K562 (cell line): ENCODE results near the gene OBSCN. TPM values are rescaled to one million over a fixed set of nuclear protein-coding genes. Genes with fewer than 3 reads are reported as not detected.

Source experiments
- AFF1 ChIP-seq, 2 experiments: fragments of 450-650 bp; IDR thresholded peaks; 2 replicates each; pipeline ENCODE4 v1.6.1; 2018; ENCODE audit warnings: mild to moderate bottlenecking in 2 of 2, low read depth in 1 of 2; ENCODE audit not compliant: partially characterized antibody in 2 of 2
- ATF6 ChIP-seq: sonication (generic); formaldehyde crosslinking; IDR thresholded peaks from 2 replicates; pipeline ENCODE4 v1.4.0; 2020; ENCODE audit warnings: mild to moderate bottlenecking, missing genetic modification reagents
- CREB1 ChIP-seq, 2 experiments: sonication (generic) in 1 of 2; formaldehyde crosslinking in 1 of 2; IDR thresholded peaks; 2 replicates each; pipeline versions ENCODE4 v1.6.1 to v1.8.0; 2012 to 2022; ENCODE audit warnings: inconsistent platforms in 1 of 2, mild to moderate bottlenecking in 1 of 2, missing genetic modification reagents in 1 of 2, moderate library complexity in 1 of 2
- GMEB1 ChIP-seq: fragments of 250-450 bp; sonication (Bioruptor Pico); IDR thresholded peaks from 2 replicates; pipeline ENCODE4 v1.4.0; 2020; ENCODE audit warnings: mild to moderate bottlenecking
- IRF9 ChIP-seq: fragments of 450-650 bp; IDR thresholded peaks from 2 replicates; pipeline ENCODE4 v1.6.1; 2016; ENCODE audit warnings: missing biosample characterization, missing genetic modification characterization
- KHSRP ChIP-seq: fragments of 450-650 bp; IDR thresholded peaks from 2 replicates; pipeline ENCODE4 v1.6.1; 2017
- MYC ChIP-seq, 2 experiments: fragments of 250-450 bp in 1 of 2; sonication (Bioruptor Pico) in 1 of 2; IDR thresholded peaks; 2 replicates each; pipeline versions ENCODE4 v1.5.1 to v1.6.1; 2012 to 2021; ENCODE audit warnings: low read depth in 2 of 2, borderline replicate concordance in 1 of 2, improper control_type of control experiment in 1 of 2, low read length in 1 of 2, mild to moderate bottlenecking in 1 of 2, moderate library complexity in 1 of 2
- PKNOX1 ChIP-seq: fragments of 450-650 bp; IDR thresholded peaks from 2 replicates; pipeline ENCODE4 v1.6.1; 2016
- POU5F1 ChIP-seq: fragments of 150-350 bp; IDR thresholded peaks from 2 replicates; pipeline ENCODE4 v1.6.1; 2014; ENCODE audit warnings: borderline replicate concordance, low read length, low read depth, mild to moderate bottlenecking; ENCODE audit not compliant: partially characterized antibody
- SAFB2 ChIP-seq: fragments of 200-400 bp; formaldehyde crosslinking; IDR thresholded peaks from 2 replicates; pipeline ENCODE4 v1.6.1; 2018; ENCODE audit warnings: borderline replicate concordance, low read length, low read depth, moderate library complexity; ENCODE audit not compliant: severe bottlenecking
- TBL1XR1 ChIP-seq, 2 experiments: IDR thresholded peaks; 2 replicates each; pipeline ENCODE4 v1.6.1; 2012; ENCODE audit warnings: improper control_type of control experiment in 2 of 2, low read length in 2 of 2, mild to moderate bottlenecking in 1 of 2
- TCF7 ChIP-seq: sonication (generic); IDR thresholded peaks from 2 replicates; pipeline ENCODE4 v1.6.1; 2016; ENCODE audit warnings: antibody characterized with exemption, borderline replicate concordance
- ZNF143 ChIP-seq: sonication (generic); formaldehyde crosslinking; IDR thresholded peaks from 2 replicates; pipeline ENCODE4 v1.9.0; 2022; ENCODE audit warnings: mild to moderate bottlenecking, missing genetic modification reagents
- ZNF311 ChIP-seq: fragments of 250-450 bp; sonication (Bioruptor Pico); IDR thresholded peaks from 2 replicates; pipeline ENCODE4 v1.4.0; 2020; ENCODE audit warnings: mild to moderate bottlenecking, moderate library complexity
- polyA plus RNA-seq, 8 experiments: library from polyadenylated mRNA; depleted of rRNA in 4 of 8; stranded (reverse) in 5 of 8; unstranded in 3 of 8; fragments of >200 nt; fragmentation: Nextera tagmentation in 2 of 8; fragmentation: Illumina TruSeq in 1 of 8; extraction: Ambion mirVana in 2 of 8; extraction: Trizol in 1 of 8; gene quantifications; 2 replicates each; pipeline versions ENCODE4 v1.2.1 to v1.2.3, GENCODE V29; 2011 to 2014; ENCODE audit warnings: inconsistent platforms in 1 of 8, missing spikeins in 1 of 8
- total RNA-seq, 7 experiments: library from RNA; depleted of rRNA in 6 of 7; stranded (reverse); fragments of >200 nt in 6 of 7; fragmentation: Illumina TruSeq in 2 of 7; extraction: Trizol in 2 of 7; gene quantifications; 2 replicates each; pipeline versions ENCODE4 v1.2.1 to v1.2.3, GENCODE V29; 2011 to 2021; ENCODE audit warnings: low replicate concordance in 1 of 7

The OBSCN gene
- total and polyA plus RNA-seq, 9 of the 15 experiments (the other 6 are each of a cell fraction or from before 2014, with no cell fraction given): 0.18 to 19.7 (median 3.6) TPM

GRCh38 chr1:228368801-228369607, 161.2 kb downstream of the OBSCN start (continued):
- TF ChIP-seq PKNOX1 (peak; percentile 64), GMEB1 (CRISPR knock-in tag) (0 out of 2 replicates have a peak, but pooled peaks have one; percentile 40), SAFB2 (no peak), TBL1XR1 (IDR thresholded peaks at IDR 0.05; ENCODE audit: low read length in 2 of 2) (peak; percentile 63 to 94; a peak in 3 of 4 replicates), ZNF311 (CRISPR knock-in tag) (peak; percentile 41; the same call in 1 of the 2 replicates), IRF9 (0 out of 2 replicates have a peak, but pooled peaks have one; percentile 4), CREB1 (IDR thresholded peaks at IDR 0.05) (peak; percentile 55; the same call in 1 of the 2 replicates), CREB1 (CRISPR knock-in tag; IDR thresholded peaks at IDR 0.05) (peak; percentile 68; the same call in 1 of the 2 replicates), ZNF143 (CRISPR knock-in tag) (no peak), ATF6 (peak; percentile 12; the same call in 1 of the 2 replicates), MYC (IDR thresholded peaks at IDR 0.05; ENCODE audit: low read depth, low read length) (peak; percentile 94), MYC (CRISPR knock-in tag; IDR thresholded peaks at IDR 0.05; ENCODE audit: borderline replicate concordance, low read depth) (no peak), KHSRP (no peak; the same call in 1 of the 2 replicates), AFF1 (IDR thresholded peaks at IDR 0.05; ENCODE audit: low read depth in 1 of 2, partially characterized antibody in 2 of 2) (peak in 1 of 2 experiments; percentile 22), TCF7 (no peak), POU5F1 (no peak)
